ENCODE data around the gene ANKRD23. TPM values are rescaled to one million over a fixed set of nuclear protein-coding genes. Genes with fewer than 3 reads are reported as not detected.

The ANKRD23 gene
- total and polyA plus RNA-seq, 2 of the 4 experiments (the other 2 are of a cell fraction), result 0.54 to 1.5 TPM

DNA sequence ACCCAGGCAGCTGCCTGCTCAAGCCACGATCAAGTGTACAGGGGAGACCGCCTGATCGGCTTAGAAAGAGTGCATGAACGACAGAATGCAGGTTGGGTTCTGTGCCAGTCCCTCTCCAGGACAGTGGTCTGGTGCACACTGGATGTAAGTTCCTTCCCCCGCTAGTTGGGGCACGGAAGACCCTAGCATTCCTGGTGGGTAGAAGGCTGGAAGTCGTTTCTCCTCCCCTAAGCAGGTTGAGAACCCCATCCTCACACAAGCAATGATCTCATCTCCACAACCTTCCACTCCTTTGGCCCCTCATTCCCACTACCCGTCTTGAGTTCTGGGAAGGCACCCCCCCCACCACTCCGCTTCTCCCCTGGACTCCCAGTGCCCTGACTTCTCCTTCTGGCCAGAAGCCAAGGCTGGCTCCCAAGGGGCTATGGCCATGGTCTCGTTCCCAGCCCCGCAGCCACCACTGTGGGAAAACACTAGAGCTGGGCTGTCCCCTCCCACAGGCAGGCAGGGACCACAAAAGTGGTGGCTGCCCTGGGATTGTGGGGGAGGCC lies 15.4 kb upstream of the ANKRD23 start:
- TF ChIP-seq POLR2A (IDR thresholded peaks at IDR 0.05; ENCODE audit: low read depth, low read length), result no peak
- peaks cover 12% of the 10 kb centered on the region for H3K4me1 ChIP-seq (ENCODE audit: control insufficient read depth, insufficient read depth, low read length)
- no CpG with 5 or more reads among the region's 11 CpGs for WGBS, 2 experiments (ENCODE audit: extremely low coverage in 2 of 2, insufficient read length in 1 of 2)
- H3K14ac ChIP-seq (replicated peaks; ENCODE audit: low read depth, low read length), result 0 out of 2 replicates have a peak overlapping the region, but pooled peaks have one; percentile 58
- ATAC-seq (ENCODE audit: low read depth) (no peak), DNase-seq (no peak)
- H2BK120ac ChIP-seq (ENCODE audit: low read depth, low read length), result no peak overlapping the region
- peaks cover 11 to 37% of the 10 kb centered on the region in 2 experiments for H3K79me1 ChIP-seq (ENCODE audit: low read depth in 1 of 2, low read length in 2 of 2)
- no peak overlapping the region for H3K56ac ChIP-seq (ENCODE audit: extremely low read depth, insufficient read depth, low read length)
- H2AFZ ChIP-seq (replicated peaks; ENCODE audit: low read length, poor library complexity), result peak overlapping the region; percentile 79
- H3K9me1 ChIP-seq (ENCODE audit: insufficient read depth, low read length), result peaks cover 3% of the 10 kb centered on the region; the same call in 1 of the 2 replicates
- ChIA-PET POLR2A (ENCODE audit: unreplicated experiment) (no interaction called here), CTCF (interaction anchor here (1.5 to 2.0 kb wide), 3 partner anchors 9 to 100 kb away, joined by 7 to 20 read pairs (median 17); no protein-coding TSS in a partner anchor)
- no TSS peak for BruUV-seq (replicated peaks)
- H2AK5ac ChIP-seq (ENCODE audit: low read depth, low read length), result peak overlapping the region; percentile 5; the same call in 1 of the 2 replicates
- H2BK20ac ChIP-seq (ENCODE audit: low read depth, low read length), result no peak overlapping the region
- H4K8ac ChIP-seq (ENCODE audit: low read depth in 2 of 2, low read length in 2 of 2), result peak overlapping the region in 1 of 2 experiments; percentile 74; a peak in 1 of 4 replicates
- no peak overlapping the region for H3K4me3 ChIP-seq (ENCODE audit: insufficient read depth, low read depth, low read length)
- H2BK5ac ChIP-seq (ENCODE audit: low read depth, low read length, poor library complexity, severe bottlenecking), result no peak overlapping the region
- no peak overlapping the region; the same call in 1 of the 2 replicates for H4K5ac ChIP-seq (ENCODE audit: low read depth, low read length)
- intact Hi-C loops (cut with micrococcal nuclease) (no loop called here), in situ Hi-C loops (cut with MboI; ENCODE audit: low sequenced_read_pairs) (loop anchor here (5.0 to 25.0 kb wide), 2 partner anchors 98 to 253 kb away; partner anchors contain the start of gene ANKRD36), dilution Hi-C loops (cut with HindIII; ENCODE audit: low sequenced_read_pairs, unreplicated experiment) (no loop called here)
- H3K36me3 ChIP-seq (ENCODE audit: control insufficient read depth, insufficient read depth, low read length), result peaks cover 36% of the 10 kb centered on the region
- no peak overlapping the region for H2BK15ac ChIP-seq (ENCODE audit: low read depth, low read length)
- H3K4ac ChIP-seq (ENCODE audit: low read depth, low read length), result peak overlapping the region; percentile 7; the same call in 1 of the 2 replicates
- no peaks in the 10 kb centered on the region for H3K27me3 ChIP-seq (ENCODE audit: control insufficient read depth, insufficient read depth, low read length)
- H3K9me3 ChIP-seq (ENCODE audit: control insufficient read depth, insufficient read depth, low read length), result no peaks in the 10 kb centered on the region
- peaks cover 2% of the 10 kb centered on the region; the same call in 1 of the 2 replicates for H4K20me1 ChIP-seq (ENCODE audit: insufficient read depth, low read length)
- H3K18ac ChIP-seq (ENCODE audit: low read depth, low read length), result no peak overlapping the region
- no peak overlapping the region for H3K27ac ChIP-seq (ENCODE audit: insufficient read depth, low read length)
- no peak overlapping the region for H4K91ac ChIP-seq (ENCODE audit: insufficient read depth, low read depth, low read length)
- H3K23ac ChIP-seq (ENCODE audit: low read depth, low read length), result peak overlapping the region; percentile 63; the same call in 1 of the 2 replicates
- no peak overlapping the region for H3K9ac ChIP-seq (ENCODE audit: low read depth, low read length)
- H2AK9ac ChIP-seq (replicated peaks; ENCODE audit: low read depth, low read length, poor library complexity), result peak overlapping the region; percentile 44
- no peak overlapping the region for H3K4me2 ChIP-seq (ENCODE audit: low read depth, low read length)

Measured in IMR-90 (cell line).